AG10803 (cell line): ENCODE results near the gene LMF2.

Source experiments
- DNase-seq: peaks from one replicate; pipeline ENCODE4 v3.0.0; 2010; ENCODE audit warnings: low read depth
- H3K4me3 ChIP-seq: 2 replicates; pipeline ENCODE4 v1.5.1; 2011; ENCODE audit warnings: mild to moderate bottlenecking, low read length, control low read depth
- CTCF ChIP-seq: conservative IDR thresholded peaks from 2 replicates; pipeline ENCODE4 v1.5.1; 2011; ENCODE audit warnings: mild to moderate bottlenecking, low read length, control low read depth, inconsistent platforms

Gene LMF2

GRCh38 chr22:50525104-50525857, 17.8 kb upstream of the LMF2 start, which contains the start of gene SCO2:
TSS of gene SCO2 (minus strand) at chr22:50525598. CDS start at chr22:50524411, 1,187 bp downstream.
- TF ChIP-seq CTCF, result peak; percentile 25; the same call in 1 of the 2 replicates

GRCh38 chr22:50524676-50525103, 17.2 kb upstream of the LMF2 start:
- TF ChIP-seq CTCF, result no peak
- DNase-seq, result no peak
- peak overlapping the region; percentile 75 for H3K4me3 ChIP-seq

More at GRCh38 chr22:50525104-50525857, 17.8 kb upstream of the LMF2 start, which contains the start of gene SCO2:
- peak; percentile 96 for DNase-seq
- H3K4me3 ChIP-seq, result peak within 1 kb of the TSS; percentile 75

GRCh38 chr22:50523806-50524675, 16.5 kb upstream of the LMF2 start:
- no peak for TF ChIP-seq CTCF
- DNase-seq, result no peak
- peak overlapping the region; percentile 75 for H3K4me3 ChIP-seq

- H3K4me3 ChIP-seq, result no peak overlapping the region
- no peak for DNase-seq
- TF ChIP-seq CTCF, result no peak
Observed at GRCh38 chr22:50523458-50523805, 15.9 kb upstream of the LMF2 start.

GRCh38 chr22:50522806-50523438, 15.4 kb upstream of the LMF2 start:
- TF ChIP-seq CTCF, result no peak
- no peak overlapping the region for H3K4me3 ChIP-seq
- DNase-seq, result no peak

- TF ChIP-seq CTCF, result no peak
- no peak for DNase-seq
- no peak overlapping the region for H3K4me3 ChIP-seq
Observed at GRCh38 chr22:50522208-50522805, 14.8 kb upstream of the LMF2 start.
